COLO829 (cell line): ENCODE data around the gene PRKACA.

Experiments
- DNase-seq: peaks from one replicate; pipeline ENCODE4 v3.0.0; 2012; ENCODE audit warnings: low spot score

PRKACA gene

DNA sequence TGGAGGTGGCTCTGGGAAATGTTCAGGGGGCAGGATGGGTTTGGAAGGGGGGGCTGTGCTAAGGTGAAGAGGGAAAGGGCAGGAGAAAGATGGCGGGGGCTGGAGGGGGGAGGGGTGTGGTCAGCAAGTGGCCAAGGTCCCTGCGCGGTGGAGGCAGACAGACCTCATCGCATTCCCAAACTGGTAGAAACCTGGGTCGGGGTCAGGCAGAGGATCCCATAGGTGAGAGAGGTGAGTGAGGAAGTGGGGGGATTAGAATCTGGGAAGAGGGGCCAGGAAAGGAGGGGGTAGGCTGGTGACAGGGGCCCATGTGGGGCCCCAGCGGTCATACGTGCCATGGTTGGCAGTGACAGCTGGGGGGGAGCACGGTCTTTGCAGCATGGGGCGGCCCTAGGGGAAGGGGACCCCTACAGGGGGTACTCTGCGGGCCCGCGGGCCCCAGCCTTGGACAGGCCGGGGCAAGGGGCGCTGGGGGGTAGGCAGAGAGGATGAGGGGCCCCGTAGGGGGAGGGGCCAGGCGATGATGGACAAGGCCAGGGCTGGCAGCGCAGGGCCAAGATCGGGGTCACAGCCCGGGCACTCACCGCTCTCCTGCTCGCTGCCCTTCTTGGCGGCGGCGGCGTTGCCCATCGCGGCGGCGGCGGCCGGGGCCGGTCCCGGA lies 514 bp downstream of the PRKACA start:
- DNase-seq: no peak

DNA sequence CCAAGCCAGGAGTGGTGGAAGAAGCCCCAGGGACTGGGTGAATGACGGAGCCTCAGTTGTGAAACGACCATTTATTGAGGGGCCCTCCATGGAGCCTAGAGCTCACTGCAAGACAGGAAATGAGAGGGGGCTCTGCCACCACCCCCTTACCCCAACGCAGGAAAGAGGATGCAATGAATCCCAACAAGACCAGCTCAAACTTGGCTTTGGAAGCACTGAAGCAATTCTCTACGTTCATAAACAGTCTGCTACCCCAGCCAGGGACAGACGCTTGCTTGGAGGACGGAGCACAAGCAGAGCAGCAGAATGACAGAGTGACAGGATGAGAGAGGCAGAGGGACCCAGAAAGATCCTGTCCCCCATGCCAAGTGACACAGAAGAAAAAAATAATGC lies 1.0 kb downstream of the PRKACA start:
- DNase-seq: no peak

DNA sequence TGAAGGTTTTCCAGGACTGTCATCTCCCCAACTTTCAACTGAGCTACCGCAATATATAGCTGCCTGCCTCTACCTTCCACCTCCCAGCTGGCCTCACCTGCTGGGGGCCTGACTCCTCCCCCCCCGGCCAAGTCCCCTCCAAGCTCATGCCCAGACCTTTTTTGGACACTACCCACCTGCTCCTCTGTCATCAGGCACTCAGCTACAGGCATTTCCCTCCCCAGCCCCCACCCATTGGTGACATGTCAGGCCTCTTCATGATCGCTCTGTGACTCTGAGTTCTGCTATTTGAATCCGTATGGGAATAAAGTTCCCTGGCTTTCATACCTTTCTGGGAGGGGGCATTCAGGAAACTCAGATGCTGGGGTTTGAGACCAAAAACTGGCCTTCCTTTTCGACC lies 1.8 kb downstream of the PRKACA start:
- no peak for DNase-seq

DNA sequence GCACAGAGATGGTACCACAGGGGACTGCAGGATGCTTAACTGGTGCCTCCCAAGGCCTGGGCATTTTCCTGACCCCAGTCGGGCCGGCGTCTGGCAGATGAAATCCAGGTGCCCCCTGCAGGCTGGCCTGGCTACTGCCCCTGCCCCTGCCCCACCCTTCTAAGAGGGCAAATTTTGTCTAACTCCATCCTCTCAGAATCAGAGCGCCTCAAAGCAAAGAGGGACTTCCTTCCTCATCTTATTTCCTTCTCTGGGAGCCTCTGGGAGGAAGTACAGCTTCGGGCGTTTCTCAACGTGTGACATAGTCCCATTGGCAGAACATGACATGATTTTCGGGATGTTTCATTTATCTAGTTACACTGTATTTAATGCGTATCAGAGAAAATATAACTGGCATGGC lies 2.7 kb downstream of the PRKACA start:
- DNase-seq: peak; percentile 42

DNA sequence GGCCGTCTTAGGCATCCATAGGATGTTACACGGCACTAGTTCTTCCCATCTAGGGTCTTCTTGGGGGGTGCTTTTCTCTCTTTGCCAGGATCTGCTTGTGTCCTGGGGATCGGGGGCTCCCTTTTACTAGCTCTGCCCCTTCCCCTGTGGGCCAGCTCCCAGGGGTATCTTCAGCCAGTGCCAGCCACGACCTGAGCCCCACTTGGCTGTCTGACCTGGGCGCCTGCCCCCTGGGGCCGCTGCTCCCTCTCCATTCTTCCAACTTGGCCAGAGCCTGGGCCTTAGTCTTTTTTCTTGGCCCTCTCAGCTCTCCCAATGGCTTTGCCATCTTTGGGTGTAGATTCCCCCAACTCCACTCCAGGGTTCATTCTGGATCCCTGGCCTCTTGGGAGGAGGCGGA lies 3.1 kb downstream of the PRKACA start:
- no peak for DNase-seq

DNA sequence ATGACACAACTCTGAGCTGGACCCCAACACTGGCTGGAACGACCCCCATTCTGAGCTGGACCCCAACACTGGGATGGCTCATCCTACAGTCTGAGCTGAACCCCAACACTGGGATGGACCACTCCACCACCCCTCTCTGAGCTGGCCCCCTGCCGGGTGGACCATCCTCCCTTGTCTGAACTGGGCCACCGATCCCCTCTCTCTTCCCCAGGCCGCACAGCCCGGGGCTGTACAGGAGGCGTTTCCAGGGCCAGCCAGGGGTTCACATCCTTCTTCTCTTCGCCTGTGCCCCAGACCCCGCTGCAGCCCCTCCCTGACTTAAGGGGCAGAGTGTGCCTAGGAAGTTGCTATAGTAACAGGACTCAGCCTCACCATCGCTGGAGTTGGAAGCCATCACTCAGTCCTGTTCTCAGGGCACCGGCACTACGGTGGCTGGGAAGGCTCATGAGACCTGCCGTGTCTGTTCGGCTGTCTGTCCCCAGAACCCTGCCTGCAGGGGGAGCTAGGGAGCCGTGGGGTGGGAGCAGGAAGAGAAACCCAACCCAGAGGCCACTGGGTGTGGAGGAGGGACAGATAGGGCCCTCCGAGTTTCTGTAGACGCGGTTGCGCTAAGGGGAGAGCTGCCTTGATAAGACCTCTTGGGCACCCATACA lies 3.7 kb downstream of the PRKACA start:
- no peak for DNase-seq

DNA sequence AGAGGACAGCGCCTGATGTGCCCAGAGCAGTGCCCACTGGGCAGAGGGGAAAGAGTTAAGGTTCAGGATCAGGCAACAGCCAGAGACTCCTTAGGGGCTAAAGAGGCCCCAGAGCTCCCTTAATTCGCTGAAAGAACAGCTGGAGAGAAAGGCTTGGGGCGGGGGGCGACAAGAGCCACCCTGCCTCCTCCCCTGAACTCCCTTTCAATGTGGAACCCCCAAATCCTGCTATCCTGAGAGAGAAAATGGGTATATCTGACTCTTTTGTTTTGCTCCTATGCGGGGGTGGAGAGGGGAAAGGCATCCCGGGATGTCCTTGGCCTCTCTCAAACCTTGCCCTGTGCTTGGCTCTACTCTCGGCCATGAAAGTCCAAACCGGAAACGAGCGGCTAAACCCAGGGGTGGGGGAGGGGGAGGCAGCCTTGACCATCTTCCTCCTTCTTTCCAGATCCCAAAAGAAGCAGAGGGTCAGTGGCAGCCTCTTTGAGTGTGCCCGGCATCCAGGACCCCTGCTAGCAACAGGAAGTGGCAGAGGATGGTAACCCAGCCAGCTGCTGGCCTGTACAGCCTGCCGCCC lies 4.7 kb downstream of the PRKACA start:
- DNase-seq: no peak

DNA sequence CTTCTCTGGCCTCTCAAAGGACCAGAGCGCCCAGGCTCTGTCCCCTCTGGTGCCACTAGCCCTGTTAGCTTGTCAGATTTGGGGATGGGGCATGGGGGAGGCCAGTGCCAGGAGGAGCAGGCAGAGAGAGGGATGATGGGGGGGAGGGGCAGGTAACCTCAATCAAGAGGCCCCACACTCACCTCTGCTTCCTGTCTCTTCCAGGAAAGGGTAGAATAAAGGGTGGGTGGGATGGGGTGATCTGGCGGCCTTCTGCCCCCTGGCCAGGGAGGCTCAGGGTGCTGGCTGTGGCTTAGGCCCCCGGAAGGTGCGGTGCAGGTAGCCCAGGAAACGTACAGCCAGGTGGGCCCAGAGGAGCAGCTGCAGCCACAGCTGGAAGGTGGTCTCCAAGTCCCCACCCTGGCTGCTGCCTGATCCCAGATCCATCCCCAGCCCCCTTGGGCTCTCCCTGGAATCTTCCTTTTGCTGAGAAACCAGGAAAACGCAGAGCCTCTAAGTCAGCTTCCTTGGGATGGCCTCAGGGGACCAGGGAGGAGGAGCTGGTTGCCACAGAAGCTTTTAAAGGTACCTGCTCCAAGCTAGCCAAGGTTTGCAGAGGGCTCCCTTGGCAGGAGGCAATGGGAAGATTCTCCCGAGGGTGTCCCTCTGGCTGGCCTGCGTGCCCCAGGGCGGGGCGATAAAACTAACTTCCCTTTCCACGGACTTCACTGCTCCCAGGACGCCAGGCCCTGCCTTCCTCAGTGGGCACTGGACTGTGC lies 5.3 kb downstream of the PRKACA start:
- no peak for DNase-seq

DNA sequence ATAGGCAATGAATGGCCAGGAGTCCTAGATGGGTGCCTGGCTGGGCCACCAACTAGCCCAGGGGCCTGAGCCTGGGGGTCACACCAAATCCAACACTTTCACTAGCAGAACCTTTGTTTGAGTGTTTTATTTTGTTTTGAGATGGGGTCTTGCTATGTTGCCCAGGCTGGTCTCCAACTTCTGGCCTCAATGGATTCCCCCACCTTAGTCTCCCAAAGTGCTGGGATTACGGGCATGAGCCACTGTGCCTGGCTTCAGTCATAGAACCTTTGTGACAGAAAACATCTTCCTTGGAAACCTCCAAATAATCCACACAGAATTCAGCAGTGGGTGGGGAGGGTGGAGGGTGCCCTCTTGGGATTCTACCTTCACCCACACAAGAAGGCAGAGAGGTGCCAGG lies 6.1 kb downstream of the PRKACA start:
- no peak for DNase-seq

DNA sequence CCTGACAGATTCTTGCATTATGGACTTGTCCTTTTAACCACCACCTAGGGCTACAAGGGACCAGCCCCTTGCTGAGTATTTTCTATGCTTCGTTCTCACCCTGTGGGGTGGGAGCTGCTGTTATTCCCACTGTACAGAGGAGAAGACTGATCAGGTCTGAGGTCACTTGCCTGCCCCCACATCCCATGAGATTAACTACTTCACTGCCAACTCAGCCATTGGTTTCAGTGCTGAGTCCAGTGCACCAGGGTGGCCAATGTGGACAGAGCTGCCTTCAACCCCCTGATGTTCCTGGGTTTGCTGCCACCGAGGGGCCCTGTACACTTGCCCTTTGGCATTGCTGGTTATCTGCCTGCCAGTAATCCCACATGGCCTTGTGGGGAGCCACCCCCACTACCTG lies 6.9 kb downstream of the PRKACA start:
- no peak for DNase-seq

DNA sequence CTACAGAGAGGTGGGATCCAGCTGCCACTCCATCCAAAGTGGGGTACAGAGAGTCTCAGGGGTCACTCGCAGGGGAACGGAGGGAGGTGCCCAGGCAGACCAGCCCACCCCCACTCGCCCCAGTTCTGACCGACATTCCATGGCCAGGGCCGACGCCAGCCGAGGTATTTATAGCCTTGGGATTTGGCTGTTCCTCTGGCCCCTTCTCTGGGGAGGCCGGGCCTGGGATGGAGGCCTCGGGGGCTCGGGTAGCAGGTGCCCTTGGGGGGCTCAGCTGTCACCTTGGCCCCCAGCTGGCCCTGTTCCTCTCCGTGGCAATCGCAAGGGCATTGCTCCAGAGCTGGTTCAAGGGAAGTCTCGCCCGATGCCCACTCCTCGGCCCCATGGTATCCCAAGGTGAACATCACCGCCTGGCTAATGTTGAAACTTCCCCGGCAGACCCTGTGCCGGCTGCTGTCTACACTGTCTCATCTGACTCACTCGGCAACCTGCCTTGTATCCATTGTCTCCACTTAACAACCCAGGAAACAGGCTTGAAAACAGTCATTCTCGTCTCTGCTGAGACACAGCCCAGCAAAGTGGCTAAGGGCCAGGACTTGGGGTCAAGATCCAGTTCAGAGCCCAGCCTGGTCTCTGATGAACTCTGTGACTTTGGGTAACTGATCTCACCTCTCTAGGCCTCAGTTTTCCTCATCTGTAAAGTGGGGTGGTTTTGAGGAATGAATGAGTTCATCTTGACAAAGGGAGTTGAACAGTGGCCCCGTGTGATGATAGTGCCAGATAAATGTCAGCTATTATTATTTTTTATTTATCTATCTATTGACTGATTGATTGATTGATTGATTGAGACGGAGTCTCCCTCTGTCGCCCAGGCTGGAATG lies 9.7 kb downstream of the PRKACA start:
- DNase-seq: no peak

DNA sequence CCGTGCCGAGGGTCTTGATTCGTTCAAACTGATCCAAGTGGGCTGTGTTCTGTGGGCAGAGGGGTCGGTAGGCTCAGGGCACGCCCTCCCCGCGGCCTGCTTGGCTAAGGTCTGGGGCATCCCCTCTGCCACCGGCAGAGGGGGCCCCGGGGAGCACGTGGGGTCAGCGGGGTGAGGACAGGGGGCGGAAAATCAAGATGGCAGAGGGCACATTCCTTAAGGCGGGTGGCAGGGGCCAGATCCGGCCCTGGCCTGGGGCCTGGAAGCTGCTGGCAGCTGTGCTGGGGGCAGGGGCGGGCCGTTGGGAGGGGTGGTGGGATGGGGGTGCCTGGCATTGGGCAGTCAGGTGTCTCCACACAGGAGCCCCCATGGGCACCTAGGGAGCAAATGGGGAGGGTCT lies 10.7 kb downstream of the PRKACA start:
- DNase-seq: no peak

DNA sequence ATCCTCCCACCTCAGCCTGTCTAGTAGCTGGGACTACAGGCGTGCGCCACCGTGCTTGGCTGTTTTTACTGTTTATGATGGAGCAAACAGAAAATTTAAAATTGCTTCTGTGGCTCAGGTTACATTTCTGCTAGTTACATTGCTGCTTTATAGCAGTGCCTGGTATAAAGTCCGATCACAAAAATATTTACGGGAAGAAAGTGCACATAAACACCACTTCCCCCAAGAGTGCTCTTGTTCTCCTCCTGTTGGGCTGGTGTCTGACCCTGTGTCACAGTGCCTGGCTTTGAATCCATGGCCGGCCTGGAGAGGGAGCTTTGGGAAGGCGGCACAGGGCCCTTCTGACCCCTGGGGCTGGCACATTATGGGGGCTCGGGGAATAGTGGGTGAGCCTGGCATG lies 11.9 kb downstream of the PRKACA start:
- no peak for DNase-seq

DNA sequence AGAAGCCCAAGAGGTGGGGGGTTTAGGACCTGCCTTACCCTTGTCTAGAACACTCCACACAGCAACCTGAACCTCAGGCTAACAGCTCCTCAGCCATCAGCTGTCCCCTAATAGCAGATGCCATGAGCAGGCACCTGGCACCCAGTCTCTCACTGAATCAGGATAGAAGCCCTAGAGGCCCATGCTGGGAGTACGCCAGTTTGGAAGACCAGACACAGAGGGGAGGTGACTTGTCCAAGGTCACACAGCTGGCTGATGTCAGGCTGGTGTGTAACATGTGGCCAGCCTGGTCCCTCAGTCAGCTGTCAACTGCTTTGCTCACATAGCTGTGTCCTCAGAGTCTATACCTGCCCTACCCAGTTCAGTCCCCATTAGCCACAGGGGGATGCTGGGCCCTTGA lies 14.3 kb downstream of the PRKACA start:
- DNase-seq: no peak

DNA sequence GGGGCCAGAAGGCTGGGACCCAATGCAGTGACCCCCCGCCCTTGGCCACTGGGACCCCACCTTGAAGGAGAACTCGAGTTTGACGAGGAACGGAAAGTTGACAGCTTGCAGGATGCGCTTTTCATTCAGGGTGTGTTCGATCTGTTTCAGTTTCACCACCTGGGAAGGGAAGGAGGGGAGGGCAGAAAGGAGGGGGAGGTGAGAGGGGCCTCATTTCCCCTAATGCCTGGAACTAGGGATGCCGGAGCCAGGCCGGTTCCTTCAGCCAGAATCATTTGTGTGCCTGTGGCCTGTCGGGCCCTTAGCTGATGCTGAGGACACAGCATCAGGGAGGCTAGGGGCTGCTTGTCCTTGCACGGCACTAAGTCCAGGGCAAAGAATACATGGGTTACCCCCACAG lies 14.8 kb downstream of the PRKACA start:
- DNase-seq: no peak

DNA sequence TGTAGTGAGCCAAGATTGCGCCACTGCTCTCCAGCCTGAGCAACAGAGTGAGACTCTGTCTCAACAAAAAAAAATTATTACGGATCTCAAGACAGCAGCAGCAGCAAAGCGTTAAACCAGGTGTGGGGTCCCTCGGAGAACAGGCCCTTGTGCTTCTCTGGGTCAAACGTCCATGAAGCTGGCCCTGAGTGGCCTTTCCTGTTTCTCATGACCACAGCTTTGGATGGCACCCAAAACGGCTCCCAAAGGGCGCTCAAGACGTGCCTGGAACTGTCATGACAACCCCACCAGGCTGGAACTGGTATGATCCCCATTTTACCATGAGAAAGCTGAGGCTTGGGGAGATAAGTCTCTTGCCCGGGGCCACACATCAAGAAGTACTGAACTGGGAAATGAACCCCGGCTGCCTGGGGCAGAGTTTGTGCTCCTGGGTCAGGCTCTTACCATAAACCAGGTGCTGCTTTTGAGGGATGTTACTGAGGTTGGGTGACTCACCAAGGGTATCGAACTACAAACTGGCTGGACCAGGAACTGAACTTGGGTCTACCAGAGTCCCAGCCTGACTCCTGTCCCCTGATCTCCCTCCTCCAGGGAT lies 15.4 kb downstream of the PRKACA start:
- no peak for DNase-seq

DNA sequence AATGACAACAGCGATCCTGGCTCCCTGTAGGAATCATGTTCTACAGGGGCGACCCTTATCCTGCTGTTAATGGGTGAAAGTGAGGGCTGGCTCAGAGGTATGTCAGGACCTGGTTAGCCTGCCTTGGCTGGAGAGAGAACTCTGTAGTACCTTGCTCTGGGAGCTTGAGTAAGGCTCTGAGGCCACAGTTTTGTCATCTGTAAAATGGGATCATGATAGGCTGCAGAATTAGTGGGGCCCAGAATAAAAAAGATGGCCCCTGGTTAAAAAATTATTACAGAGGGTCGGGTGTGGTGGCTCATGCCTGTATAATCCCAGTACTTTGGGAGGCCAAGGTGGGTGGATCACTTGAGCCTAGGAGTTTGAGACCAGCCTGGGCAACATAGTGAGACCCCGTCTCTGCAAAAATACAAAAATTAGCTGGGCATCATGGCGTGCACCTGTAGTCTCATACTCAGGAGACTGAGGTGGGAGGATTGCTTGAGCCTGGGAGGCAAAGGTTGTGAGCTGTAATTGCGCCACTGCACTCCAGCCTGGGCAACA lies 16.5 kb downstream of the PRKACA start:
- DNase-seq: no peak

DNA sequence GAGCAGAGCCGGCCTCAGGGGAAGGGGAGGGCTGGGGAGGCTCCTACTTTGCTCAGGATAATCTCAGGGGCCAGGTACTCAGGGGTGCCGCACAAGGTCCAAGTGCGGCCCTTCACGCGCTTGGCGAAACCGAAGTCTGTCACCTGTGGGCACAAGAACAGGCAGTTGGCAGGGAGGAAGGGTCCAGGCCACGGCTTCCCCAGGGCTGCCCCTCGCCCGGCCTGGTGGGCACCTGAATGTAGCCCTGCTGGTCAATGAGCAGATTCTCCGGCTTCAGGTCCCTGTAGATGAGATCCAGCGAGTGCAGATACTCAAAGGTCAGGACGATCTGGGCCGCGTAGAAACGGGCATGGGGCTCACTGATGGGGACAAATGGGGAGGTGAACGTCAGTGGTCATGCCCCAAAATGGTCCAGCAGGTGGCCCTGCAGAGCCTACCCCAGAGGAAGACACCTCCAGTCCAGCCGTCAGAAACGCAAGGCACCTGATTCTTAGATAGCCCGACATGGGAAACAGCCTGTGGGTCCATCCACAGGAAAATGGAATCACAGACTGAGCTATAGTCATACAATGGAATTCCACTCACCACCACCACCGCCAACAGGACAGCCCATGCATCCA lies 19.9 kb downstream of the PRKACA start:
- DNase-seq: no peak

DNA sequence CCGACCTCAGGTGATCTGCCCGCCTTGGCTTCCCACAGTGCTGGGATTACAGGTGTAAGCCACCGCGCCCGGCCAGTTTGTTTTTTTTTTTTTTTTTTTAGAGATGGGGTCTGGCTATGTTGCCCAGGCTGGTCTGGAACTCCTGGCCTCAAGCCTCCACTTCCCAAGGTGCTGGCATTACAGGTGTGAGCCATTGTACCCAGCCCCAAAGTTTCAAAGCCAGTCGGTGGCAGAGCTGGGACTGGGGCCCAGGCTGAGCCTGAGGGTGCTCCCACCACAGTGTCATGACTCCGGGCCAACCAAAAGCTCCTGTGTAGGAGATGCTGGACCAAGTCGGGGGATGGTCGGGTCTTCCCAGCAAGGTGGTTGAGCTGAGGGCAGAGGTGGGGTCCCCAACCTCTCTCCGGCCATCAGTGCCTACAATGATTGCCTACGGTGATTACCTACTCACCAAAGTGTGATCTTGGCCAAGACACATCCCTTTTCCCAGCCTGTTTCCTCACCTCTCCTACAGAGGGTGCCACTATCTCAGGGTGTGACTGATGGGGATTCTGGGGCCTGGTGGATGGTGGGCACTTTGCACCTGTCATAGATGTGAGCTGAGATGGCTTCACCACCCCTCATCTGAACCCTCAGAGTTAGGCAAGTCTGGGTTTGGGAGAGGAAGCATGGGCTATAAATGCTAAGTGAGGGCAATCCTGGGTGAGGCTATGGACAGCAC lies 21.1 kb downstream of the PRKACA start:
- DNase-seq: no peak

DNA sequence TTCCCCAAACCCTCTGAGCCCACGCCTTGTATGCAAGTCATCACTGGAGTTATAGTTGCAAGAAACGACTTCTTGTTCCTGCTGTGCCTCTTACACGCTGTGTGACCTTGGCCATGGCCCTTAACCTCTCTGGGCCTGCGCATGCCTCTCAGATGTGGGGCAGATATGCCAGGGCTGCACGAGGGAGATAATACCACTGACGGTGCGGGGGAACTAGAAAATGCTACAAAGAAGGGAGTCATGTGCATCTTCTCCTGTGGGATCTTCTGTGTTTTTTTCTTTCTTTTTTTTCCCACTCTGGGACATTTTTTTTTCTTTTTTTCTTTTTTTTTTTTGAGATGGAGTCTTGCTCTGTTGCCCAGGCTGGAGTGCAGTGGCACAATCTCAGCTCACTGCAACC lies 22.7 kb downstream of the PRKACA start:
- no peak for DNase-seq
